GM19468 (cell line): ENCODE data around the gene CD47.

ENCODE experiments used
- ATAC-seq: cut with Tn5 transposase; IDR thresholded peaks from one replicate; pipeline ENCODE4 v1.9.1; 2021; ENCODE audit warnings: mild to moderate bottlenecking, moderate library complexity, moderate number of reproducible peaks; ENCODE audit not compliant: unreplicated experiment; ENCODE audit errors: extremely low read depth

The CD47 gene

GRCh38 chr3:108118038-108118768 lies 27.4 kb upstream of the CD47 start:
- no peak for ATAC-seq

GRCh38 chr3:108117241-108117775 lies 26.5 kb upstream of the CD47 start:
- ATAC-seq, result no peak

GRCh38 chr3:108114423-108115065 lies 23.7 kb upstream of the CD47 start:
- no peak for ATAC-seq

- ATAC-seq, result no peak
Observed at GRCh38 chr3:108113975-108114374, 23.1 kb upstream of the CD47 start.

GRCh38 chr3:108110934-108111333 lies 20.1 kb upstream of the CD47 start:
- ATAC-seq, result no peak

- ATAC-seq, result no peak
Observed at GRCh38 chr3:108108416-108108815, 17.6 kb upstream of the CD47 start.

- no peak for ATAC-seq
Observed at GRCh38 chr3:108106449-108106848, 15.6 kb upstream of the CD47 start.

GRCh38 chr3:108106031-108106430 lies 15.2 kb upstream of the CD47 start:
- ATAC-seq, result no peak

- no peak for ATAC-seq
Observed at GRCh38 chr3:108103886-108104797, 13.3 kb upstream of the CD47 start.

- no peak for ATAC-seq
Observed at GRCh38 chr3:108103040-108103751, 12.4 kb upstream of the CD47 start.

GRCh38 chr3:108102420-108103039 lies 11.7 kb upstream of the CD47 start:
- no peak for ATAC-seq

GRCh38 chr3:108100906-108101660 lies 10.3 kb upstream of the CD47 start:
- ATAC-seq, result peak; percentile 93

- ATAC-seq, result no peak
Observed at GRCh38 chr3:108099679-108100428, 9.0 kb upstream of the CD47 start.

- no peak for ATAC-seq
Observed at GRCh38 chr3:108099244-108099643, 8.4 kb upstream of the CD47 start.

GRCh38 chr3:108098003-108098370 lies 7.2 kb upstream of the CD47 start:
- ATAC-seq, result no peak

- ATAC-seq, result no peak
Observed at GRCh38 chr3:108097322-108098002, 6.6 kb upstream of the CD47 start.

GRCh38 chr3:108096532-108097321 lies 5.9 kb upstream of the CD47 start:
- no peak for ATAC-seq
